ENCODE data around the gene RABEP2.
A peak's percentile ranks its signal among the peaks of the same experiment; 100 is the strongest.
"Not testable (repeated sequence)": the region's sequence is repeated elsewhere in the genome, so short reads cannot be mapped to it uniquely, and the experiment has no call there.

RABEP2 gene

GRCh38 chr16:28932339-28933141 lies 7.5 kb upstream of the RABEP2 start:
- DNase-seq = no peak

- DNase-seq = no peak
Measured at GRCh38 chr16:28931801-28932225, 6.8 kb upstream of the RABEP2 start, which contains the start of gene CD19. Gene CD19 (plus strand): TSS chr16:28931971. CDS start chr16:28932001, 30 bp downstream.

- DNase-seq = no peak
Measured at GRCh38 chr16:28930652-28931051, 5.6 kb upstream of the RABEP2 start.

GRCh38 chr16:28930203-28930602 lies 5.2 kb upstream of the RABEP2 start:
- no peak for DNase-seq

DNA sequence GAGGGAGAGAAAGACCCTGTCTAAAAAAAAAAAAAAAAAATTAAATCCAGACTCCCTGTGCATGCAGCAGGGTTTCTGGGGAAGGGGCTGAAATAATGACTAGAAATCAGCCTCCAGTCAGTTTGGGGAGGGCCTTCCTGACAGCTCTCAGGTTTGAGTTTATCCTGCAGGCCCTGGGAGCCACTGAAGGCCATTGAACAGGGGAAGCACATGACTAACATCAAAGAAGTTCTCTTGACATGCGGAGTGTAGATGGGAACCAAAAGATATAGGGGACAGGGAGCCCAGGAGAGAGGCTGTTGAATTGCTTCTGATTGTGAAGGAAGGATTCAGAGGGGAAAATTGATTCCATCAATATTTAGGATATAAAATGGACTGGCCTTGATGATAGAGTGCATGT lies 2.8 kb upstream of the RABEP2 start:
- DNase-seq = no peak

GRCh38 chr16:28926284-28926683 lies 1.2 kb upstream of the RABEP2 start:
- DNase-seq = not testable (repeated sequence)

- peak; percentile 59 for DNase-seq
Measured at GRCh38 chr16:28925386-28926228, 569 bp upstream of the RABEP2 start.

DNA sequence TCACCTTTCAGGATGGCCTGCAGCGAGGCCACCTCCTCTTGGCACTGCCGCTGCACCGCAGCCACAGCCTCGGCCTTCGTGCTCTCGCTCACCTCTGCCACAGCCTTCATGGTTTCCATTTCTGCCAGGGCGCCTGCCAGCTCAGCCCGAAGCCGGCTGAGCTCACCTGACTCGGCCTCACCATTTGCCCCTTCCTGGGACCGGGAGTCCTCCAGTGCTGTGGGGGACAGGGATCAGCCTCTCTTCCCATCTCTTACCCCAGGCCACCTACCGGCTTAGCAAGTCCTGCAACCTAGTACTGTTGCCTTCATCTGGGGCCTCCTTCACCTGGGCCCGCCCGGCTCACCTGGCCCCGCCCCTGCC lies 658 bp downstream of the RABEP2 start:
- no peak for DNase-seq

DNA sequence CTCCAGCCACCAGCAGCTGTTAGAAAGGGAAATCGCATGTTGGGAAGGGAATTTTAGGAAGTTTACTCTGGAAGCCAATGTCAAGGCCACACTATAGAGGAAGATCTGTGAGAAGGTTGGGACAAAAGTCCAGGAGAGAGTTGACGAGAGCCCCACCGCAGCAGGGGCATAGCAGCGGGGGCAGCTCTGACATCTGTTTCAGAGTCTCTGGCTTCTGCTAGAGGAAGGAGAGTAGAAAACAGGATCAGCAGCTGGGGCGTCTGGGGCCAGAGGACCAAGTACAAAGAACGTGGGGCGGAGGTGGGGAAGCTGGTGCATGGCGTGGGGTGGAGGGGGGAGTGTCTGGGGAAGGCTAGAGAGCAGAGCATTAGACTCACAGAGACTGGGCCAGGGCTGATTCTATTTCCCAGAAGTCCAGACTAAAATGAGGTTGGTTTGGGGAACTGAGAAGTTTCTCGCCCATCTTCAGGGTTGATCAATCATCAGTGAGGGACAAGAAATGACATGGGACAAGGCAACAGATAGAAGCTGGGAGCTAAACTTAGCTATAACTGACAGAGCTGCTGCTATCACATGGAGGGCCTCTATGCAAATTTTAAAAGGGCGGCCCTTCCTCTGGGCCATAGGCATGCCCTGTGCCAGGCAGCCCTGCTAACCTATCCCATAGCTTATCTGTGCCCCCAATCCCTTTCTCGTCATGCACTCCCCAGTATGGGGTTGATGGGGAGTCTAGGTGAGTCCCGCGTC lies 1.2 kb downstream of the RABEP2 start:
- no peak for DNase-seq

- DNase-seq = no peak
Measured at GRCh38 chr16:28923231-28923587, 1.8 kb downstream of the RABEP2 start.

DNA sequence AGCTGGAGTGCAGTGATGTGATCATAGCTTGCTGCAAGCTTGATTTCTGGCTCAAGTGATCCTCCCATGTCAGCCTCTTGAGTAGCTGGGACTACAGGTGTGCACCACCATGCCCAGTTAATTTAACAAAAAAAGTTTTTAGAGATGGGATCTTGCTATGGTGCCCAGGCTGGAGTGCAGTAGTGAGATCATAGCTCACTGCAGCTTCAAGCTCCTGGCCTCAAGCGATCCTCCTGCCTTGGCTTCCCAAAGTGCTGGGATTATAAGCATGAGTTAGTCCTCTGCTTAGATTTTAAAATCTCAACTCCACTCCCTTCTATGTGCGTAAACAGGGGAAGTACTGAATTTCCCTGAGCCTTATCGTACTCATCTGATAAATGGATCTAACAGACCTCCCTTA lies 6.3 kb downstream of the RABEP2 start:
- DNase-seq = no peak

DNA sequence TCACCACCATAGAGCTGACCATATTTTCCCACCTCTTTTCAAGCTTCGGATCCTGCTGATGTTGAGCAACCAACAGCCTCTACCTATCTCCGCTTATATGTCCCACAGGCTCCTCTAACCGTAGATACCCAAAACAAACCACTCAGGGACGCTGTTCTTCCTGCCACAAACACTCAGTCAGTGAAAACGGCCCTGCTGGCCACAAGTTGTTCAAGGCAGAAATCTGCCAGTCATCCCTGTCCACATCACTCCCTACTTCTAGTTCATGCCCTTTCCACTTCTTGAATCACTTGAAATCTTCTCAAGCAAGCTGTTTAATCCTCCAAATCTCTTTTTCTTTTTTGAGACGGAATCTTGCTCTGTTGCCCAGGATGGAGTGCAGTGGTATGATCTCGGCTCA lies 7.9 kb downstream of the RABEP2 start:
- DNase-seq = no peak

DNA sequence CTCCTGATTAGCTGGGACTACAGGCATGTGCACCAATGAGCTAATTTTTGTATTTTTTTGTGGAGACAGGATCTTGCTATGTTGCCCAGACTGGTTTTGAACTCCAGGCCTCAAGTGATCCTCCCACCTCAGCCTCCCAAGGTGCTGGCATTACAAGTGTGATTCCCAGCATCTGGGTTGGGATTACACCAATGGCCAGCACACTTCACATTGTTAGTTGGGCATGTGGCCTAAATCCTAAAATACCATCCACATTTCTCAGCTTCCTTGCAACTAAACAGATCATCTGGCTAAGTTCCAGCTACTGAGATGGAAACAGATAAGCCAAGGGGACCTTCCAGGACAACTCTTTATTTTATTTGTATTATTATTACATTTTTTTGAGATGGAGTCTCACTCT lies 9.9 kb downstream of the RABEP2 start:
- no peak for DNase-seq

- DNase-seq = no peak
Measured at GRCh38 chr16:28913946-28914724, 10.9 kb downstream of the RABEP2 start.

DNA sequence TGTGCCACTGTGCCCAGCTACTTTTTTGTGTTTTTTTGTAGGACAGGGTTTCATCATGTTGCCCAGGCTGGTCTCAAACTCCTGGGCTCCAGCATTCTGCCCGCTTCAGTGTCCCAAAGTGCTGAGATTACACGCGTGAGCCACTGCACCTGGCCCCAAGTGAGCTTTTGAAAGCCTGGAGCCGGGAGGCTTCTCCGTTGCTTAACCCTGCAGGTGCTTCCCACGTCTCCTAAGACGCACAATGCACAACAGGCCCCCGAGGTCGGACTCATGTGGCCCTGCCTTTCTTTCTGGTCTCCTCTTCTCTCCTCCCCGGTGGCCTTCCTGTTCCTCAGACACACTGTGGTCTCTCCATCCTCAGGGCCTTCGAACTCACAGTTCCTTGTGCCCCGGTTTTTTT lies 12.5 kb downstream of the RABEP2 start:
- DNase-seq = no peak

- no peak for DNase-seq
Measured at GRCh38 chr16:28910086-28911031, 14.7 kb downstream of the RABEP2 start.

DNA sequence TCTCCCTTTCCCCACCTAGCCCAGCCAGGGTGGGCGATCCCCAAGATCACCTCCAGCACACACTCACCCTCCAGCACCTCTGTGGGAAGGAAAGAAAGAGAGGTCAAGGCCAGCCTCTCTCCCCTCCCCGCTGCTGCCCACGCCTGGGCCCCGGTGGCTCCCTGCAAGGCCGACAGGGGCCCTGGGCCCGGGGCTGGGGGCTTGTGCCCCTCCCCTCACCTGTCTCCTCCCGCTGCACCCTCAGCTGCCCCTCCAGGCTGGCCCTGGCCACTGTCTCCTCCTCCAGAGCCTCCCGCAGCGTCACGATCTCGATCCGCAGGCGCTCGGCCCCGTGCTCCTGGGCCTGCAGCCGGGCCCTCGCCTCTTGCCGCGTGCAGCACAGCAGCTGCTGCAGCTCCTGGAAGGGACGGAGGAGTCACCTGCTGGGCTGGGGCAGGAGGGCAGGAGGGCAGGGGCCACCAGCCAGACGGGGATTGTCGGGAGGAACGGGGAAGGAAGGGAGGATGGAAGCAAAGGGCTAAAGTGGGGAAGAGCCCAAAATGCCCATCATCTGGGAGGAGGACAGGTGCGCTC lies 19.2 kb downstream of the RABEP2 start:
- DNase-seq = no peak

DNA sequence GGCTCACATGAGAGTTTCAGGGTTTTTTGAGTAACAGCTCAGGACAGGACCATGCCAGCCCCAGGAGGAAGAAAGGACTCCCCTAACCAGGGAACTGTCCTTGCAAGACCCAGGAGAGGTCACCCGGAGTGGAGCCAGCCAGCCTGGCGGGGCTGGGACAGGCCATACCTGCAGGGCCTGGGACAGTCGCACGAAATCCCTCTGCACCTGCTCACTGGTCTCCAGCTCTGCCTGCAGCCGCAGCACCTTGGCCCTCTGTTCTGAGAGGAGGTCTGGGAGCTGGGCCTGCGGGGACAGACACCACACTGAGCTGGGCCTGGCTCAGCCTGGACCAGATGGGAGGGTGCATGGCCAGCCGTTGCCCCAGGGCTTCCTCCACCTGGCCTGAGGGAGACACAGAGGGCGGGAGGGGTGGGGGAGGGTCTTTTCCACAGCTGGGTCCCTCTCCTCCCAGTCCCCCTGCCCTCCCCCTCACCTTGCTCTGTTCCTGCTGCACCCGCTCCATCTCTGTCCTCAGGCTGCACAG lies 19.7 kb downstream of the RABEP2 start:
- DNase-seq = no peak

DNA sequence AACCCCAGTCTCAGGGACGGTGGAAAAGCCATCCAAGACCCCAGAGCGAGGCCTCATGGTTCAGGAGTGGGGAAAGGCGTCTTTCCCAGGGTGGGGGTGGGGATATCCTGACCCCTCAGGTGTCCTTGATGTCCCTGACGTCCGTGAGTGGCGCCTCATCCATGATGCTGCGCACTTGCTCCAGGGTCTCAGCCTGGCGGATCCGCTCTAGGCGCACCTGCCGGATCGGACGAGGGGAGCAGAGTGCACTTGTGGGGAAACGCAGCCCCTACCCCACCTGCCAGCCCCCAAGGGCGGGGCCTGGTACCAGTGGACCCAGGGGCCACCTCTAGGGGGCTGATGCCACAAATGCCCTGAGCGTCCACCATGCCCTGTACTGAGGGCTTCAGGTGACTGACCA lies 20.2 kb downstream of the RABEP2 start:
- DNase-seq = no peak

- DNase-seq = no peak
Measured at GRCh38 chr16:28904363-28904762, 20.7 kb downstream of the RABEP2 start.

Data from NCI-H2227 treated with DMSO at 0.1 percent for 48 hours (cell line).